Measurements from ENCODE around the gene INPP5J. TPM values are rescaled to one million over a fixed set of nuclear protein-coding genes. Genes with fewer than 3 reads are reported as not detected.

Gene INPP5J
- total RNA-seq, 1 donor from 2014 or later: 15.4 TPM

GRCh38 chr22:31136155-31136554 is 13.4 kb downstream of the INPP5J start:
- no peak for ATAC-seq (ENCODE audit: poor library complexity)
- no peak for DNase-seq
- intact Hi-C loops (cut with DNase I): no loop called here

DNA sequence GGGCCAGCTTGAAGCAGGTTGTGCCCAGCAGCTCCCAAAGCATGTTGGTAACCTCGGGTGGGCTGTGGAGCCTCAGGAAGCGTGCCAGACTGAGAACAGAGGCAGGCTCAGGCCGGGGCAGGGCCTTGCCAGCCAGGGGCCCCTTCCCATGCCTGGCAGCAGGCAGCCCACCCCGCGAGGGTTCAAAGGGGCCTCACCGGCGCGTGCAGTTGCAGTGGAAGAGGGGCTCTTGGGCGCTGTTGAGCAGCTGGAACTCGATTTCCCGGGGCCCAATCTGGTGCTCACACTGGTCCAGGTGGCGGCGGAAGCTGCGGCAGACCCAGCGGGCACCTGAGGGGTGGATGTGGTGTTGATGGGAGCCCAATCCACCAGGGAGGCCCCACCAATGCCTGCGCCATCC is 13.9 kb downstream of the INPP5J start:
- DNase-seq (no peak), ATAC-seq (ENCODE audit: poor library complexity) (no peak)

GRCh38 chr22:31137721-31138120 is 15.0 kb downstream of the INPP5J start:
- DNase-seq: no peak
- intact Hi-C loops (cut with DNase I): no loop called here
- ATAC-seq (ENCODE audit: poor library complexity): no peak

More for the DNA sequence above, 13.9 kb downstream of the INPP5J start:
- intact Hi-C loops (cut with DNase I): no loop called here

DNA sequence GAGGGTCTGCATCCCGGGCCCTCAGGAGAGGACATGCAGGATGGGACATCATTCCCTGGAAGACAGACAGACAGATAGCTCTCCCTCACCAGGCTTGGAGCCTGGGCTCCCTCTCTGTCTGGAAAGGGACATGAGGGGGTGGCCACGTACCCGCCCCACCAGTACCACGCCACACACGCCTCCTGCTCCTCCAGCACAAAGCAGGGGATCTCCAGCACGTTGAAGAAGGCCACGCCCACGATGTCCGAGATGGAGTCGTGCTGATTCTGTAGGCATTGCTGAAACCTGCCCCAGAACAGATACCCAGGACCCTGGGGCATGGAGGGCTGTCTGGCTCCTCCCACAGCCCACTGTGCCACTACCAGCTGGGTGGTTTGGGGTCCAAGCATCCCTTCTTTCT is 15.4 kb downstream of the INPP5J start:
- DNase-seq: no peak
- intact Hi-C loops (cut with DNase I): no loop called here
- ATAC-seq (ENCODE audit: poor library complexity): no peak

- no peak for ATAC-seq (ENCODE audit: poor library complexity)
- intact Hi-C loops (cut with DNase I): no loop called here
- DNase-seq: no peak
These were observed 16.3 kb downstream of the INPP5J start for GRCh38 chr22:31139066-31139465.

DNA sequence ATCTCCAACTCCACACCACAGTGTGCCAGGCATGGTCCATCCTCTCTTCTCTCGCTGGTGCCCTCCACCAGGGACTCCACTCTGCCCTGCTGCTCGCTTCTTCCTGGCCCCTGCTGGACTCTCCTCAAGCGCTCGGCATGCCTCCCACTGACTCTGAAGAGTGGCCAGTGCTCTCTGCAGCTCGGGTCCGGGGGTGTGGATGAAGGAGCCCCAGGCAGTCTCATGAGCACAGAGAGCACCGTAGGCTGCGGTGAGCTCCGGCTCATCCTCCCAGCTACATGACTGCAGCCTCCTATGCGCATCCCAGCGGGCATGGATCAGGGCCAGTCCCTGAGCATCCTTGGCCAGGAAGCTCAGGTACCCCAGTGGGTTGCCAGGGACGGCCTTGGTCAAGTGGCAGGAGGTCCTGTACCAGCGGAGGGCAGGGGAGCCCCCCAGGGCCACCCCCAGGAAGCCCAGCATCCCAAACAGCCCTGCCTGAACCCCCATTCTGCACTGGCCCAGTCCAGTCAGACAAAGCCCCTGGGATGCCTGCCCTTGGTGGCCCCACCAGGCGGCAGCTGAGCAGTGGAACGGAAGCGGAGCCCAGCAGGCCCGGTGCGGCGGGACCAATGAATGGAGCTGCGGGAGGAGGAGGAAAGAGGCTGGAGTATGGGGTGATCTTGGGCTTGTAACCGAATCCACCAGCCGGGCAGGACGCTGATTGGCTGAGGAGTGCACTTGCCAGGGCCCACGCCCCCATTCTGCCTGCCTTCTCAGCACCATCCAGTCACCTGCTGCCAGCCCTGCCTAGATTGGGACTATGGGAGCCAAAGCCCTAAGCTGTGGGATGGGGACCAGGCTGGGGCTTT is 17.3 kb downstream of the INPP5J start, which contains the start of gene PLA2G3:
PLA2G3 (minus strand) TSS at position 643 of the 851 bp plus-strand sequence; CDS start at position 489, 154 bp downstream.
- DNase-seq: no peak
- peak; percentile 19 for ATAC-seq (ENCODE audit: poor library complexity)

DNA sequence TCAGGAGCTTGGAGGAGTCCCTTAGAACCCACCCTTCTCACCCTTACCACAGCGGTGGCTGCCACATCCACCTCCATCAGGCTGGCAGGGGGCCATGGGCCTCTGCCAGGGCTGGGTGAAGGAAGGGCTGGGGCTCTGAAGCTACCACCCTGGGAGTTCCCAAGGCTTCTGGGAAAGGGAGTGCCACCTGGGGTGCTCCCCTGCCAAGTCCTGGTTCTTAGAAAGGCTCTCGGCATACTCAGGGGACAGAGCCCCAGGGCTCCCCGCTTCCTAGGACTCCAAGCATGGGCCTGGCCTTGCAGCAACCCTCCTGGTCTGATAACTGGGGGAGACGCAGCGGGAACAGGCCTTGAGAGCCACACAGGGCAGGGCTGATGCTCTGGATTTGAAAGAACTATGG is 18.0 kb downstream of the INPP5J start:
- ATAC-seq (ENCODE audit: poor library complexity) (no peak), DNase-seq (no peak)
- intact Hi-C loops (cut with DNase I): no loop called here

More for the DNA sequence above, 17.3 kb downstream of the INPP5J start, which contains the start of gene PLA2G3:
- intact Hi-C loops (cut with DNase I): no loop called here

GRCh38 chr22:31141551-31141950 is 18.8 kb downstream of the INPP5J start:
- DNase-seq: no peak
- no peak for ATAC-seq (ENCODE audit: poor library complexity)
- intact Hi-C loops (cut with DNase I): no loop called here

DNA sequence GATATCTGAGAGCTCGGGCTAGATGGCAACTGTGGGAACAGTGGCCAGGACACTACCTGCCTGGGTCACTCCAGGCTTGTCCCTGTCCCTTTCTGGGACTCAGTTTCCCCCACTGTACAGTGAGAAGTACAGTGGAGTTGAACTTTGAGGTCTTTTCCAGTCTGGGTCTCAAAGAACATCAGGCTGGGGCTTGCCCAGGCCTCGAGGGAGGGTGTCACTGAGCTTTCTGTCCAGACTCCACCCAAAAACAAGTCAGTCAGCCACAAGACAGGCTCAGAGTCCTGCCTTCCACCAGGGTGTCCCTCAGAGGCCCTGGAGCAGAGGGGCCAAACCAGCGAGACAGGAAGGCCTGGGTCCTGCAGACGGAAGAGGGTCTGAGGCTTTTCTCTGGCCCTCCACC is 19.5 kb downstream of the INPP5J start:
- intact Hi-C loops (cut with DNase I): no loop called here
- DNase-seq: no peak
- no peak for ATAC-seq (ENCODE audit: poor library complexity)

DNA sequence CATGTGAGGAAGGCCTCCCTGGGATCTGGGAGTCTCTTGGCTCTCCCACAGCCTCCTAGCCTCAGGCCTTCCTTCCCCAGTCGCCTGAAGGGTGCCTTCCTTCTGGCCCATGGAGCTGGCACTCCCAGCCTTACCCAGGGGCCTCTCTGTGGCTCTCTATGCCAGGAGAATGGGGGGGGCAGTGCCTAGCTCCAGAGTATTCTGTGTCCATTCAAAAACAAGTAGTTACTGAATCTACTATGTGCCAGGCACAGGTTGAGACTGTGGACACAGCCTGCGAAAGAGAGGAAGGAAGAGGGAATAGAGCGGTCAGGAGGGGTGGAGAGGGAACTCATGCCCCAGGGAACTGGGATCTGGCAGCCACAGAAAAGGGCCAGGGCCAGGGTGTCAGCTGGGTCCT is 20.3 kb downstream of the INPP5J start:
- ATAC-seq (ENCODE audit: poor library complexity) (no peak), DNase-seq (no peak)
- intact Hi-C loops (cut with DNase I): no loop called here

DNA sequence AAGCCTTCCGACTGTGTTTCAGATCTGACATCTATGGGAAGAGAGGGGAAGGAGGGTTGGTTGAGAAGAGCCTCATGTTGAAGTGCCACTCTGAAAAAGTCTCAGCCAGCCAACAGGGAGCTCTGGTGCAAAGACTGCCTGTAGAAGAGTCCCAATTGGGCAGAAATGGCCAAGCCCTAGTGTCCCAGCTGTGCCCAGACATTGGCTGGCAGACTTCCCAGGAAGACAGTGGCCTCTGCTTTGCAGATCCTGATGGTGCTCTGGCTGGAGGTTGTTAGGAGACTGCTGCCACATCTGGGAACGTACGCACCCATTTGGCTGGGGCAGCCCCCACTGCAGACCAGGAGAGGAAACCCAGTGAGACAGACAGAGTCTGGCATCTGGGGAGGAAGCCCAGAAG is 20.8 kb downstream of the INPP5J start:
- ATAC-seq (ENCODE audit: poor library complexity): peak; percentile 44
- intact Hi-C loops (cut with DNase I): no loop called here
- no peak for DNase-seq

GRCh38 chr22:31144223-31144622 is 21.5 kb downstream of the INPP5J start:
- intact Hi-C loops (cut with DNase I): no loop called here
- ATAC-seq (ENCODE audit: poor library complexity) (no peak), DNase-seq (no peak)

DNA sequence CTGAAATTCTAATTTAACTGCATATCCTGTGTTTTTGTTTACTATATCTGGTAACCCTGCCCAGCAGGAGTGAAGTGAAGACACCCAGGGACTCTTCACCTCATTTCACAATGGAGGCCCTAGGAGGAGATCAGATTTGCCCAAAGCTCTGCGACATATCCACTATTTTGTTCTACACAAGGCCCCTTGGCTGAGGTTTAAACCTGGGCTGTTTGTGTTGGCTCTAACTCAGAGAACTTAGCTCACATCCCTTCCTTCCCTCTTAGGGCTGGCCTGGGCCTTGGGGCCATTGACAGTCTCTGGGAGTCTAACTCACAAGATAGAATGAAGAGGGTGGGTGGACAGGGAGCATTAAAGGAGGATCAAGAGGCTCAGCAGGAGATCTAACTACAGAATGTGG is 25.7 kb downstream of the INPP5J start:
- intact Hi-C loops (cut with DNase I): loop anchor here (2.0 to 5.0 kb wide), 2 partner anchors 40 to 201 kb away; no protein-coding TSS in a partner anchor
- ATAC-seq (ENCODE audit: poor library complexity): peak; percentile 64
- DNase-seq: no peak

- DNase-seq (peak; percentile 75), ATAC-seq (ENCODE audit: poor library complexity) (peak; percentile 97)
- intact Hi-C loops (cut with DNase I): loop anchor here (2.0 to 5.0 kb wide), 2 partner anchors 40 to 202 kb away; no protein-coding TSS in a partner anchor
These were observed 26.3 kb downstream of the INPP5J start for GRCh38 chr22:31148953-31149627.

DNA sequence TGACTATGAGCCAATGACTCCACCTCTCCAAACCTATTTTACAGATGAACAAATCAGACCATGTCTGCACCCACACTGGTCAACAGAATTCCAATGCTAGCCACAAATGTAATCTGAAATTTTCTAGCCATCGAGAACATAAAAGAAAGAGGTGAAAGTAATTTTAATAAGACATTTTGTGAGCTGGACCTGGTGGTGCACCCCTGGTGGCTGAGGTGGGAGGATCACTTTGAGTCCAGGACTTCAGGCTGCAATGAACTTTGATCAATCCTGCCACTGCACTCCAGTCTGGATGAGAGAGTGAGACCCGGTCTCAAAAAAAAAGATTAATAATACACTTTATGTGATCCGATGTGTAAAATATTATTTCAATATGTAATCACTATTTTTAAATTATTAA is 27.8 kb downstream of the INPP5J start:
- intact Hi-C loops (cut with DNase I): loop anchor here (5.0 kb wide), 1 partner anchor 63 kb away; no protein-coding TSS in a partner anchor
- ATAC-seq (ENCODE audit: poor library complexity) (no peak), DNase-seq (no peak)

- ATAC-seq (ENCODE audit: poor library complexity): no peak
- intact Hi-C loops (cut with DNase I): loop anchor here (5.0 kb wide), 1 partner anchor 65 kb away; no protein-coding TSS in a partner anchor
- no peak for DNase-seq
These were observed 29.1 kb downstream of the INPP5J start for GRCh38 chr22:31151872-31152271.

- no peak for ATAC-seq (ENCODE audit: poor library complexity)
- DNase-seq: no peak
- intact Hi-C loops (cut with DNase I): loop anchor here (5.0 kb wide), 1 partner anchor 66 kb away; no protein-coding TSS in a partner anchor
These were observed 30.6 kb downstream of the INPP5J start for GRCh38 chr22:31153357-31153756.

GRCh38 chr22:31154975-31155374 is 32.2 kb downstream of the INPP5J start:
- DNase-seq: no peak
- ATAC-seq (ENCODE audit: poor library complexity): no peak
- intact Hi-C loops (cut with DNase I): loop anchor here (5.0 kb wide), 1 partner anchor 68 kb away; no protein-coding TSS in a partner anchor

GRCh38 chr22:31155422-31155821 is 32.7 kb downstream of the INPP5J start:
- no peak for ATAC-seq (ENCODE audit: poor library complexity)
- intact Hi-C loops (cut with DNase I): no loop called here
- no peak for DNase-seq
